Erythroblast (primary cell): ENCODE measurements around the gene SCN2A.

Source experiments
- DNase-seq, 2 experiments: peaks; one replicate each; lab custom pipeline; 2025; lab: John Stamatoyannopoulos, UW
- GATA1 ChIP-seq: IDR thresholded peaks from 2 replicates; pipeline ENCODE4 v1.6.1; 2011; ENCODE audit warnings: low read depth, mild to moderate bottlenecking, control low read depth, low read length, moderate library complexity
- POLR2A ChIP-seq: IDR thresholded peaks from 2 replicates; pipeline ENCODE4 v1.6.1; 2011; ENCODE audit warnings: mild to moderate bottlenecking, low read length

SCN2A gene

DNA sequence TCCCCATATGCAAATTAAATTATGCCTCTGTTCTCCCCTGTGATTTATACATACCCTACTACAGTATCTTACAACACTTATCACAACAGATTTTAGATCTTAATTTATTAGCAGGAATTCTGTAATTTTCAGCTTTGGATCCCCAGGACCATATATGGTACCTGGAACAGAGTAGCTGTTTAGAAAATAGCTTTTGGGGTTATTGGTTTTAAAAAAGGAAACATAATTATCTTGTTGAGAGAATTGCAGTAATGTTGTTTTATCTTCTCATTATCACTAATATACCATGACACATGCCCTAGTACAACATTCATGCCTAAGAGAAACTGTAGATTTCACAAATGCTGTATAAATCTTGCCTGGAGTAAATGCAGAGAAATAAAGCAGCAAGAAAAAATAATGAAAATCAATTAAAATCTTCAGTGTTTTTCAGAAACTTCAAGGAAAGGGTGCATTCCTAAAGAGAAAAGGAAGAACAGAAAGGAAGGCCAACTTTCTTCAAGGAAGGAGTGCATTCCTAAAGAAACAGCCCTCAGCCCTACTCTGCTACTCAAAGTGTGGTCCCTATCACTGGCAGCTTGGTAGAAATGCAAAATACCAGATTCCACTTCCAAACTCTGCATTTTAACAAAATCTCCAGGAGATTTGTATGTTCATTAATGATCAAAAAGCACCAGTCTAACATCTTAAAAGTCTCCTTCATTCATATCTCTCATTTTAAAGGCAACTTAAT lies 193.2 kb downstream of the SCN2A start:
- TF ChIP-seq POLR2A: no peak
- TF ChIP-seq GATA1: no peak
- no peak for DNase-seq

DNA sequence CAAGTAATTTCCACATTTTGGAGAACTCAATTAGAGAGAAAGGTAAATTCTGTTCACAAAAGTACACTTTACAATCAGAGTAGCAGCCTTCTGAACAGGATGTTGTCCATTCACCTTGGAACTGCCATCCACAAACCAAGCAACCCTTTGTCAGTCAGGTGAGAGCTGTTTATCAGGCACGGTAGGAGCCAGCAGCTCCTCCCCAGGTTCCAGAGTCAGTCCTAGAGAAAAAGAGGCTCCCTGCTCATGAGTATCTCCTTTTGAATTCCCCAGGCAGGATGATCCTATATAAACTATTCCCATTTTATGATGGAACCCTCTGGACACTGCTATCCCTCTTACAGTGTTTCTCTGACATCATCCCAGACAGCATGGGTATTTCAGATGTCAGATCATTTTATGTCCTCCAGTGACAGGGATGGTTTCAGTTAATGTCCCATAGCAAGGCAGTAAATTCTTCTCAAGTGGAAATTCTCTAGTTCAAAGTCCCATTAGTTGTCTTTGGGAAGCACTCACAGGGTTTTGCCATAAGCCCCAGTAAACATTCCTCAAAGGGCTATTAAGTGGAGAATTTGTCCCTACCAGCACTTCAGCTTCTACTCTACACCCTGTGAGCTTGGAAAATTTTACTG lies 195.8 kb downstream of the SCN2A start:
- TF ChIP-seq POLR2A (no peak), GATA1 (no peak)
- DNase-seq: no peak

- no peak for TF ChIP-seq POLR2A
- TF ChIP-seq GATA1: no peak
- no peak for DNase-seq
These were observed 196.4 kb downstream of the SCN2A start for GRCh38 chr2:165435611-165436010.

- no peak for TF ChIP-seq POLR2A
- TF ChIP-seq GATA1: no peak
- DNase-seq: no peak
These were observed 197.3 kb downstream of the SCN2A start for GRCh38 chr2:165436559-165436958.

DNA sequence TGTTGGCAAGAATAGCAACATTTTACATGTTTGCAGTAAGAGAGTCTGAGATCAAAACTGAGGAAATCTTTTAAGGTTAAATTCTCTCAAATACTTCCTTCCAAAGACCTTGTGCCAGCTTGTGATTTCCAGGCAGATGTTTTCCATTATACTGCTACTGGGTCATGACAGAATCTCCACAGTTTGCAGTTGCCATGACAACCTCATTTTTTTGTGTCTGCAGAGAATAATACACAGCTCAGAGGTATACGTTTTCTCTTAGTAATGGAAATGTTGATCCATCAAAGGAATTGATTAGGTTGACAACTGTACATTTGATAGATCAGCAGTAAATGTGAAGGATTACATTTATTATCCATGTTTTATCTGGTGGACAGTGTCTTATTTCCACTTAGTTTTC lies 201.2 kb downstream of the SCN2A start:
- TF ChIP-seq GATA1 (no peak), POLR2A (no peak)
- peak in 1 of 2 experiments; percentile 1 for DNase-seq
